Retinal pigment epithelial cell (primary cell): ENCODE measurements around the gene SHB.

Experiments
- DNase-seq: peaks from one replicate; pipeline ENCODE4 v3.0.0-alpha.2; 2010; ENCODE audit warnings: low read depth
- H3K4me3 ChIP-seq: 2 replicates; pipeline ENCODE4 v1.5.1; 2011; ENCODE audit warnings: mild to moderate bottlenecking, low read length, control low read depth, moderate library complexity
- TF ChIP-seq, protein P1 (sequence below): conservative IDR thresholded peaks from 2 replicates; pipeline ENCODE4 v1.5.1; 2011; ENCODE audit warnings: low read depth, low read length, control low read depth, inconsistent platforms

The SHB gene

GRCh38 chr9:38041564-38042243 lies 27.3 kb downstream of the SHB start:
- DNase-seq, result no peak
- no peak overlapping the region for H3K4me3 ChIP-seq
- TF ChIP-seq, protein P1, sequence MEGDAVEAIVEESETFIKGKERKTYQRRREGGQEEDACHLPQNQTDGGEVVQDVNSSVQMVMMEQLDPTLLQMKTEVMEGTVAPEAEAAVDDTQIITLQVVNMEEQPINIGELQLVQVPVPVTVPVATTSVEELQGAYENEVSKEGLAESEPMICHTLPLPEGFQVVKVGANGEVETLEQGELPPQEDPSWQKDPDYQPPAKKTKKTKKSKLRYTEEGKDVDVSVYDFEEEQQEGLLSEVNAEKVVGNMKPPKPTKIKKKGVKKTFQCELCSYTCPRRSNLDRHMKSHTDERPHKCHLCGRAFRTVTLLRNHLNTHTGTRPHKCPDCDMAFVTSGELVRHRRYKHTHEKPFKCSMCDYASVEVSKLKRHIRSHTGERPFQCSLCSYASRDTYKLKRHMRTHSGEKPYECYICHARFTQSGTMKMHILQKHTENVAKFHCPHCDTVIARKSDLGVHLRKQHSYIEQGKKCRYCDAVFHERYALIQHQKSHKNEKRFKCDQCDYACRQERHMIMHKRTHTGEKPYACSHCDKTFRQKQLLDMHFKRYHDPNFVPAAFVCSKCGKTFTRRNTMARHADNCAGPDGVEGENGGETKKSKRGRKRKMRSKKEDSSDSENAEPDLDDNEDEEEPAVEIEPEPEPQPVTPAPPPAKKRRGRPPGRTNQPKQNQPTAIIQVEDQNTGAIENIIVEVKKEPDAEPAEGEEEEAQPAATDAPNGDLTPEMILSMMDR, result no peak

GRCh38 chr9:38039907-38040682 lies 28.9 kb downstream of the SHB start:
- no peak overlapping the region for H3K4me3 ChIP-seq
- TF ChIP-seq, protein P1, result no peak
- no peak for DNase-seq

GRCh38 chr9:38039090-38039906 lies 29.7 kb downstream of the SHB start:
- no peak overlapping the region for H3K4me3 ChIP-seq

GRCh38 chr9:38038307-38039089 lies 30.5 kb downstream of the SHB start:
- no peak for DNase-seq
- H3K4me3 ChIP-seq, result no peak overlapping the region
- TF ChIP-seq, protein P1, result no peak

More at GRCh38 chr9:38039090-38039906, 29.7 kb downstream of the SHB start:
- no peak for DNase-seq
- TF ChIP-seq, protein P1, result no peak

DNA sequence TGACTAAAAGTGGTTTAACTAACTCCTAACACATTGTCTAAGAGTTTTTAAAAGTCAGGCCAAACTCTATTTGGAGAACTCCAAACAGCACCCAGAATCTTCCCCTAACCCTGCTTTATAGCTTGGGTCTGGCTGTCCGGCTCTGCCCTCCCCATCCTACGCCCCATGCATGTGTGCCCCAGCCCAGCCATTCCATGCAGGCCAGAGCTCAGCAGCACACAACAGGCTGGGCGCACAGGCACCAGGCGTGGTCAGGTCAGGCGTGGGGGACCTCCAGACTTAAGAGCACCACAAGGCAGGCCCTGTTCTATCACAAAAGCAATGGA lies 31.1 kb downstream of the SHB start:
- H3K4me3 ChIP-seq, result no peak overlapping the region
- DNase-seq, result no peak
- TF ChIP-seq, protein P1, result no peak

- TF ChIP-seq, protein P1, result no peak
- H3K4me3 ChIP-seq, result no peak overlapping the region
- DNase-seq, result no peak
Observed at GRCh38 chr9:38036359-38037084, 32.5 kb downstream of the SHB start.
